A549 (cell line): ENCODE measurements around the gene SIM2.

ENCODE experiments used
- JUN ChIP-seq, 2 experiments: fragments of >200 bp; sonication (Bioruptor Twin); formaldehyde crosslinking; IDR thresholded peaks; 2 replicates in 1 of 2; 3 replicates in 1 of 2; pipeline ENCODE4 v1.6.1; 2016 to 2017
- JUNB ChIP-seq: fragments of >200 bp; sonication (Bioruptor Twin); formaldehyde crosslinking; IDR thresholded peaks from 2 replicates; pipeline ENCODE4 v1.6.1; 2016
- RFX5 ChIP-seq: fragments of 450-650 bp; IDR thresholded peaks from 2 replicates; pipeline ENCODE4 v1.7.1; 2014; ENCODE audit warnings: antibody characterized with exemption, mild to moderate bottlenecking, moderate library complexity
- SREBF2 ChIP-seq: fragments of 450-650 bp; IDR thresholded peaks from 2 replicates; pipeline ENCODE4 v1.6.1; 2014; ENCODE audit warnings: mild to moderate bottlenecking, moderate library complexity
- TFCP2L1 ChIP-seq: fragments of 250-450 bp; sonication (Bioruptor Pico); IDR thresholded peaks from 2 replicates; pipeline ENCODE4 v1.5.0; 2021; ENCODE audit warnings: mild to moderate bottlenecking
- TF ChIP-seq, protein P1 (sequence below): fragments of >200 bp; sonication (Bioruptor Twin); formaldehyde crosslinking; IDR thresholded peaks from 3 replicates; pipeline ENCODE4 v1.5.1; 2016
- TF ChIP-seq, protein P2 (sequence below): fragments of >200 bp; sonication (Bioruptor Twin); formaldehyde crosslinking; IDR thresholded peaks from 3 replicates; pipeline ENCODE4 v1.6.1; 2016
- TF ChIP-seq, protein P3 (sequence below): fragments of >200 bp; sonication (Bioruptor Twin); formaldehyde crosslinking; IDR thresholded peaks from 2 replicates; pipeline ENCODE4 v1.6.1; 2016
- TF ChIP-seq, protein P4 (sequence below): fragments of 150-350 bp; IDR thresholded peaks from 2 replicates; pipeline ENCODE4 v1.6.1; 2014; ENCODE audit warnings: low read depth, mild to moderate bottlenecking, low read length

DNA sequence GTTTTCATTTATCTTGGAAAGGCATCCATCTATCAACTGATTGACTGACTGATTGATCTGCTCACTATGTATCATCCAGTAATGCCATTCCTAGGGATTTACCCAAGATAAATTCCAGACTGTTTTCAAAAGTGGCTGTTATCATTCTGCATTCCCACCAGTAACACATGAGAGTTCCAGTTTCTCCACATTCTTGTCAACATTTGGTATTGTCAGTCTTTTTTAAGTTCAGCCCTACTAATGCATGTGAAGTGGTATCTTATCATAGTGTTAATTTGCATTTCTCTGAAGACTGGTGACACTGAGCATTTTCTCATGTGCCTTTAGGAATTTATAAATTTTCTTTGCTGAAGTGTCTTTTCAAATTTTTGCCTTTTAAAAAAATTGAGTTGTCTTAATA is 99.6 kb downstream of the SIM2 start:
- TF ChIP-seq, protein P1, sequence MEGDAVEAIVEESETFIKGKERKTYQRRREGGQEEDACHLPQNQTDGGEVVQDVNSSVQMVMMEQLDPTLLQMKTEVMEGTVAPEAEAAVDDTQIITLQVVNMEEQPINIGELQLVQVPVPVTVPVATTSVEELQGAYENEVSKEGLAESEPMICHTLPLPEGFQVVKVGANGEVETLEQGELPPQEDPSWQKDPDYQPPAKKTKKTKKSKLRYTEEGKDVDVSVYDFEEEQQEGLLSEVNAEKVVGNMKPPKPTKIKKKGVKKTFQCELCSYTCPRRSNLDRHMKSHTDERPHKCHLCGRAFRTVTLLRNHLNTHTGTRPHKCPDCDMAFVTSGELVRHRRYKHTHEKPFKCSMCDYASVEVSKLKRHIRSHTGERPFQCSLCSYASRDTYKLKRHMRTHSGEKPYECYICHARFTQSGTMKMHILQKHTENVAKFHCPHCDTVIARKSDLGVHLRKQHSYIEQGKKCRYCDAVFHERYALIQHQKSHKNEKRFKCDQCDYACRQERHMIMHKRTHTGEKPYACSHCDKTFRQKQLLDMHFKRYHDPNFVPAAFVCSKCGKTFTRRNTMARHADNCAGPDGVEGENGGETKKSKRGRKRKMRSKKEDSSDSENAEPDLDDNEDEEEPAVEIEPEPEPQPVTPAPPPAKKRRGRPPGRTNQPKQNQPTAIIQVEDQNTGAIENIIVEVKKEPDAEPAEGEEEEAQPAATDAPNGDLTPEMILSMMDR = no peak
- TF ChIP-seq, protein P2, sequence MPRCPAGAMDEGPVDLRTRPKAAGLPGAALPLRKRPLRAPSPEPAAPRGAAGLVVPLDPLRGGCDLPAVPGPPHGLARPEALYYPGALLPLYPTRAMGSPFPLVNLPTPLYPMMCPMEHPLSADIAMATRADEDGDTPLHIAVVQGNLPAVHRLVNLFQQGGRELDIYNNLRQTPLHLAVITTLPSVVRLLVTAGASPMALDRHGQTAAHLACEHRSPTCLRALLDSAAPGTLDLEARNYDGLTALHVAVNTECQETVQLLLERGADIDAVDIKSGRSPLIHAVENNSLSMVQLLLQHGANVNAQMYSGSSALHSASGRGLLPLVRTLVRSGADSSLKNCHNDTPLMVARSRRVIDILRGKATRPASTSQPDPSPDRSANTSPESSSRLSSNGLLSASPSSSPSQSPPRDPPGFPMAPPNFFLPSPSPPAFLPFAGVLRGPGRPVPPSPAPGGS = no peak
- TF ChIP-seq JUN (IDR thresholded peaks at IDR 0.05) (no peak), SREBF2 (no peak), RFX5 (no peak), JUNB (no peak), TFCP2L1 (no peak)
- TF ChIP-seq, protein P3, sequence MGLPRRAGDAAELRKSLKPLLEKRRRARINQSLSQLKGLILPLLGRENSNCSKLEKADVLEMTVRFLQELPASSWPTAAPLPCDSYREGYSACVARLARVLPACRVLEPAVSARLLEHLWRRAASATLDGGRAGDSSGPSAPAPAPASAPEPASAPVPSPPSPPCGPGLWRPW = no peak
- TF ChIP-seq, protein P4, sequence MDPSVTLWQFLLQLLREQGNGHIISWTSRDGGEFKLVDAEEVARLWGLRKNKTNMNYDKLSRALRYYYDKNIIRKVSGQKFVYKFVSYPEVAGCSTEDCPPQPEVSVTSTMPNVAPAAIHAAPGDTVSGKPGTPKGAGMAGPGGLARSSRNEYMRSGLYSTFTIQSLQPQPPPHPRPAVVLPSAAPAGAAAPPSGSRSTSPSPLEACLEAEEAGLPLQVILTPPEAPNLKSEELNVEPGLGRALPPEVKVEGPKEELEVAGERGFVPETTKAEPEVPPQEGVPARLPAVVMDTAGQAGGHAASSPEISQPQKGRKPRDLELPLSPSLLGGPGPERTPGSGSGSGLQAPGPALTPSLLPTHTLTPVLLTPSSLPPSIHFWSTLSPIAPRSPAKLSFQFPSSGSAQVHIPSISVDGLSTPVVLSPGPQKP = no peak
